Endothelial cell (in vitro differentiated cells): ENCODE results near the gene TENM4. TPM values are rescaled to one million over a fixed set of nuclear protein-coding genes. Genes with fewer than 3 reads are reported as not detected.
A peak's percentile ranks its signal among the peaks of the same experiment; 100 is the strongest.

ENCODE experiments used
- DNase-seq: peaks from one replicate; pipeline ENCODE4 v3.0.0; 2021; ENCODE audit warnings: low spot score
- H3K27ac Mint-ChIP-seq: one replicate; pipeline ENCODE4 v1.8.0; 2021; ENCODE audit warnings: mixed read lengths, inconsistent platforms; ENCODE audit not compliant: unreplicated experiment
- H3K27me3 Mint-ChIP-seq: one replicate; pipeline ENCODE4 v1.8.0; 2021; ENCODE audit warnings: mild to moderate bottlenecking, moderate library complexity, mixed read lengths, inconsistent platforms; ENCODE audit not compliant: unreplicated experiment
- H3K36me3 Mint-ChIP-seq: one replicate; pipeline ENCODE4 v1.8.0; 2021; ENCODE audit warnings: mild to moderate bottlenecking, low read depth, mixed read lengths, inconsistent platforms; ENCODE audit not compliant: unreplicated experiment
- H3K4me1 Mint-ChIP-seq: one replicate; pipeline ENCODE4 v1.8.0; 2021; ENCODE audit warnings: mild to moderate bottlenecking, mixed read lengths, inconsistent platforms; ENCODE audit not compliant: unreplicated experiment
- H3K4me3 Mint-ChIP-seq: one replicate; pipeline ENCODE4 v1.8.0; 2021; ENCODE audit warnings: mild to moderate bottlenecking, mixed read lengths, inconsistent platforms; ENCODE audit not compliant: unreplicated experiment
- H3K9me3 Mint-ChIP-seq: one replicate; pipeline ENCODE4 v1.8.0; 2021; ENCODE audit warnings: mixed read lengths, inconsistent platforms; ENCODE audit not compliant: unreplicated experiment
- total RNA-seq: library from RNA; stranded (reverse); fragmentation: NEBNext Ultra II Directional; extraction: Animal tissue kit (Norgen Biotek cat#: 25700); gene quantifications from one replicate; pipeline ENCODE4 v1.2.1, GENCODE V29; 2021; ENCODE audit not compliant: unreplicated experiment
- TF ChIP-seq, protein P1 (sequence below): fragments of 200-600 bp; sonication (generic); IDR thresholded peaks from one replicate; pipeline ENCODE4 v1.5.0; 2021; ENCODE audit warnings: antibody characterized with exemption; ENCODE audit not compliant: unreplicated experiment

Gene TENM4
- total RNA-seq, 1 donor from 2014 or later = 1.8 TPM

DNA sequence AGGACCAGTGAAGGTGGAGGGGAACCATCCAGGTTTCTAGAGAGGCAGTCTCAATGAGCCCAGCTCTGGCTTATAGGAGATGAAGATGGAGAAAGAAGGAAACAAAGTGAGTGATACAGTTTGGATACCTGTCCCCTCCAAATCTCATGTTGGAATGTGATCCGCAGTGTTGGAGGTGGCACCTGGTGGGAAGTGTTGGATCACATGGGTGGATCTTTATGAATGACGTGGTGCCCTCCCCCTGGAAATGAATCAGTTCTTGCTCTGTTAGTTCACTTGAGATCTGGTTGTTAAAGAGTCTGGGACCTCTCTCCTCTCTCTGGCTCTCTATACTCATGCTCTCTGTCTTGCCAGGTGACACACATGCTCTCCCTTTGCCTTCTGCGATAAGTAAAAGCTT lies 473.0 kb downstream of the TENM4 start:
- no peaks in the 10 kb centered on the region for H3K36me3 Mint-ChIP-seq
- H3K4me3 Mint-ChIP-seq = no peak overlapping the region
- H3K27ac Mint-ChIP-seq = no peak overlapping the region
- peaks cover 4% of the 10 kb centered on the region for H3K27me3 Mint-ChIP-seq
- TF ChIP-seq, protein P1, sequence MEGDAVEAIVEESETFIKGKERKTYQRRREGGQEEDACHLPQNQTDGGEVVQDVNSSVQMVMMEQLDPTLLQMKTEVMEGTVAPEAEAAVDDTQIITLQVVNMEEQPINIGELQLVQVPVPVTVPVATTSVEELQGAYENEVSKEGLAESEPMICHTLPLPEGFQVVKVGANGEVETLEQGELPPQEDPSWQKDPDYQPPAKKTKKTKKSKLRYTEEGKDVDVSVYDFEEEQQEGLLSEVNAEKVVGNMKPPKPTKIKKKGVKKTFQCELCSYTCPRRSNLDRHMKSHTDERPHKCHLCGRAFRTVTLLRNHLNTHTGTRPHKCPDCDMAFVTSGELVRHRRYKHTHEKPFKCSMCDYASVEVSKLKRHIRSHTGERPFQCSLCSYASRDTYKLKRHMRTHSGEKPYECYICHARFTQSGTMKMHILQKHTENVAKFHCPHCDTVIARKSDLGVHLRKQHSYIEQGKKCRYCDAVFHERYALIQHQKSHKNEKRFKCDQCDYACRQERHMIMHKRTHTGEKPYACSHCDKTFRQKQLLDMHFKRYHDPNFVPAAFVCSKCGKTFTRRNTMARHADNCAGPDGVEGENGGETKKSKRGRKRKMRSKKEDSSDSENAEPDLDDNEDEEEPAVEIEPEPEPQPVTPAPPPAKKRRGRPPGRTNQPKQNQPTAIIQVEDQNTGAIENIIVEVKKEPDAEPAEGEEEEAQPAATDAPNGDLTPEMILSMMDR = no peak
- no peak for DNase-seq
- H3K9me3 Mint-ChIP-seq = no peaks in the 10 kb centered on the region
- H3K4me1 Mint-ChIP-seq = peaks cover 6% of the 10 kb centered on the region

DNA sequence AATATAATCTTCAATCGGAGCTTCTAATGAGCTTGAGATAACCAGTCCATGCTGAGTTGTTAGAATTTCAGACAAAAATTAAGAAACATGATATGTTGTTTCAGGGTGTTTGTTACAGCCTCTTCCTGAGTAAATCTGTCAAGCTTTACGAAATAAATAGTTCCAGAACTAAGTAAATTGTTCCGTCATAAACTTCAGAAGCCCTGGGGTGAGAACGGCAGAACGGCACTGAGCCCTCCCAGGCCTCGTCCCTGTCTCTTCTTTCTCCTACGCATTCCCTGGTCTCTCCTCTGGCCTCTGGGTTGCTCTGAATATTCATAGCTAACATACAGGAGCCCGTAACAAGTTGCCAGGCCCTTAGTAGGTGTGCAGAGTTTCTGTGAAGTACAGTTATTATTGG lies 475.4 kb downstream of the TENM4 start:
- no peak for DNase-seq
- H3K27ac Mint-ChIP-seq = no peak overlapping the region
- no peak overlapping the region for H3K4me3 Mint-ChIP-seq
- no peaks in the 10 kb centered on the region for H3K36me3 Mint-ChIP-seq
- H3K9me3 Mint-ChIP-seq = no peaks in the 10 kb centered on the region
- peaks cover 4% of the 10 kb centered on the region for H3K27me3 Mint-ChIP-seq
- TF ChIP-seq, protein P1 = no peak
- peaks cover 19% of the 10 kb centered on the region for H3K4me1 Mint-ChIP-seq

DNA sequence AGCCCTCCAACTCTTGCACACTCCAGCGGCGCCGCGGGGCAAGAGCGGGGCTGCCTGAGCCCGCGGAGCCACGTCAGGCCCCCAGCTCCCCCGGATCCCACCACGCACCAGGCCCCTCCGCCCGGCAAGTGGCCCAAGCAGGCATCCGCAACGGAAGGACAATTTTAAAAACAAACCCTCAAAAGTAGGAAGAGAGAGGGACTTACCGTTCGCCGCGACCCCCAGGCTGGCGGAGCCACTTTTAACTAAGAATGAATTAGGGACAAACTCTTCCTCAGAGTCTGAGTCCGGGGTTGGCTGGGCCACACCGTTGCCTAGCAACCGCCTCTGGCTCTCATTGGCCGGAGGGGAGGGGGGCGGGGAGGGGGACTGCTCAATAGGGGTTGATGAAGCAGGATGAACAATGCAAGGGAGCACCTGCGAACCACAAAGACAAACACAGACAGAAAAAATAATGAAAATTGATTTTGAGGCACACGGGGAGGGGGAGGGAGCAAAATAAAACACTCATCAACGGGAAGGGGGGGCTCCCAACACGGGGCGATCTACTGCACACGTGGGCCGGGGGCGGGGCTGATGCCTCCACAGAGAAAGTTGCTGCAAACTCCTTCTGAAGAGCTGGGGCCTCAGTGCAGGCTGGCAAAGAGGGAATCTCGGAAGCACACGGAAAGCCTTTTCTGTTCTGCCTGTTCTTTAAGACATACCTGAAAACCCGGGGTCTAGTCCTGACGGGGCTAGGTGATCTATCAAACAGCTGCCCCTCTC lies 478.7 kb downstream of the TENM4 start:
- Mint-ChIP-seq H3K4me3 (peak overlapping the region; percentile 39), H3K4me1 (peaks cover 18% of the 10 kb centered on the region), H3K27me3 (peaks cover 4% of the 10 kb centered on the region), H3K27ac (peak overlapping the region; percentile 64), H3K9me3 (no peaks in the 10 kb centered on the region), H3K36me3 (no peaks in the 10 kb centered on the region)
- peak; percentile 71 for DNase-seq
- TF ChIP-seq, protein P1 = no peak

DNA sequence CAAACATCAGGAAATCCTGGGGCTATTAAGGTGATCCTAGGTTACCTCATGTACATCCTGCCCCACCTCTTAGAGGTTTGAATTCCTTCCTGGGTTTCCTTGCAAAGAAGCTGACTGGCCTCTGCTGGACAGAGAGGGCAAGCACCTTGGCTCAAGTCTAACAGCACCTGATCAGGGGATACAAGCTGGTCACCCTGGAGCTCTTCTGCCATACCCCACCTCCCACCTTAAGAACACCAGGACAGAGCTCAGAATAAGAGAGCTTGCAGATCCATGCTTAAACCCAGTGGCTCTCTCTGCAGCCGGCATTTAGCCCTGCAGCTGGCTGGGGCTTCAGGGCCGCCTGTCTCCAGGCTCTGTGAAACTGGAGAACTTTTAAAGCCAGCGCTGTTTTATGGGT lies 479.6 kb downstream of the TENM4 start:
- TF ChIP-seq, protein P1 = no peak
- Mint-ChIP-seq H3K36me3 (no peaks in the 10 kb centered on the region), H3K9me3 (no peaks in the 10 kb centered on the region), H3K4me3 (no peak overlapping the region), H3K27me3 (peaks cover 3% of the 10 kb centered on the region), H3K27ac (peak overlapping the region; percentile 20), H3K4me1 (peaks cover 13% of the 10 kb centered on the region)
- DNase-seq = peak; percentile 50

DNA sequence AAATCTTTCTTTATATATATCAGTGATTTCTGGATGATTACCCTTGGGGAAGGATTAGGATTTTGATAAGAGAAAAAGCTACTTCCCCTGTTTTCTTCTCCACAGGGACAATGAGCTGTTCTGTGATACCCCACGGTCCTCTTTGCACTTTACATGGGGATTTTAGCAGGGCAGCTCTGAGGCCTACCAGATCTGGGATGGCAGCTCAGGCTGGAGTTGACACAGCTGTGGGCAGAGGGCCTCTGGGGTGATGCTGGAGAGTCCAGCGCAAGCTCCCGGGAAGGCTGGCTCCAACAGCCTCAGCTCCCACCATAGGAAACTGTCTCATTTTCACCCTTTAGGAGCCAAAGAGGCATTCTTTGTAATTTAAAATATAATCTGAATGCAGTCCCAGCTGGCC lies 482.4 kb downstream of the TENM4 start:
- TF ChIP-seq, protein P1 = no peak
- no peak for DNase-seq
- Mint-ChIP-seq H3K27me3 (no peaks in the 10 kb centered on the region), H3K4me1 (peaks cover 18% of the 10 kb centered on the region), H3K4me3 (no peak overlapping the region), H3K27ac (no peak overlapping the region), H3K9me3 (no peaks in the 10 kb centered on the region), H3K36me3 (no peaks in the 10 kb centered on the region)
